Peyer's patch (tissue), 4 donors: ENCODE measurements around the gene OR6J1.
"Not testable (repeated sequence)": the region's sequence is repeated elsewhere in the genome, so short reads cannot be mapped to it uniquely, and the experiment has no call there.

Source experiments
- CTCF ChIP-seq, 6 experiments: fragments of 450-650 bp in 4 of 6; fragments of 200-600 bp in 2 of 6; sonication (generic) in 1 of 6; IDR thresholded peaks; one replicate each; pipeline ENCODE4 v1.5.1; 2017 to 2019; ENCODE audit warnings: antibody characterized with exemption in 6 of 6, mild to moderate bottlenecking in 3 of 6, moderate library complexity in 1 of 6
- POLR2A ChIP-seq, 2 donors: fragments of 450-650 bp; IDR thresholded peaks; one replicate each; pipeline ENCODE4 v1.5.1; 2017; ENCODE audit warnings: antibody characterized with exemption in 2 of 2, mild to moderate bottlenecking in 2 of 2, moderate library complexity in 2 of 2

DNA sequence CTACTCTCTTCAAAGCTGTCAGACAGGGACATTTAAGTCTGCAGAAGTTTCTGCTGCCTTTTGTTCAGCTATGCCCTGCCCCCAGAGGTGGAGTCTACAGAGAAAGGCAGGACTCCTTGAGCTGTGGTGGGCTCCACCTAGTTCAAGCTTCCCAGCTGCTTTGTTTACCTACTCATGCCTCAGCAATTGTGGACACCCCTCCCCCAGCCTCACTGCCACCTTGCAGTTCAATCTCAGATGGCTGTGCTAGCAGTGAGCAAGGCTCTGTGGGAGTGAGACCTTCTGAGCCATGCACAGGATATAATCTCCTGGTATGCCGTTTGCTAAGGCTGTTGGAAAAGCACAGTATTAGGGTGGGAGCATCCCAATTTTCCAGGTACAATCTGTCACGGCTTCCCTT, 33.4 kb upstream of the OR6J1 start:
- TF ChIP-seq CTCF, POLR2A (IDR thresholded peaks at IDR 0.05): not testable (repeated sequence)
